H1 (cell line): ENCODE results near the gene CWF19L1. TPM values are rescaled to one million over a fixed set of nuclear protein-coding genes. Genes with fewer than 3 reads are reported as not detected.

Experiments used
- CTCF ChIA-PET: fragments of 300-600 bp; sonication (Branson Sonifier 250); formaldehyde crosslinking; loops from one replicate; lab custom pipeline; 2021; ENCODE audit not compliant: partially characterized antibody; lab: Charles Lee
- POLR2A ChIA-PET: fragments of 300-600 bp; sonication (Branson Sonifier 250); formaldehyde crosslinking; loops from one replicate; lab custom pipeline; 2021; ENCODE audit warnings: inconsistent platforms; ENCODE audit not compliant: partially characterized antibody; lab: Charles Lee
- DNase-seq, 2 experiments: peaks; one replicate each; pipeline versions ENCODE4 v3.0.0 to v3.0.0-alpha.2; 2010 to 2022; ENCODE audit warnings: low spot score in 2 of 2, low read depth in 1 of 2, mixed read lengths in 1 of 2
- FAIRE-seq: peaks from 2 replicates; lab custom pipeline; 2011; peaks lifted over from hg19 to GRCh38; lab: Jason Lieb, UNC
- H2AFZ ChIP-seq: 2 replicates; pipeline ENCODE4 v1.8.1; 2012; ENCODE audit warnings: low read length, inconsistent platforms
- H2AK5ac ChIP-seq: 2 replicates; pipeline ENCODE4 v1.6.1; 2013; ENCODE audit warnings: low read depth, low read length
- H2BK120ac ChIP-seq: replicated peaks from 2 replicates; pipeline ENCODE3; 2013; ENCODE audit warnings: low read depth, low read length, inconsistent platforms
- H2BK12ac ChIP-seq: 2 replicates; pipeline ENCODE4 v1.6.1; 2013; ENCODE audit warnings: low read depth, low read length
- H2BK15ac ChIP-seq: 2 replicates; pipeline ENCODE4 v1.6.1; 2013; ENCODE audit warnings: low read length
- H2BK20ac ChIP-seq: 2 replicates; pipeline ENCODE4 v1.6.1; 2013; ENCODE audit warnings: low read length
- H2BK5ac ChIP-seq: 2 replicates; pipeline ENCODE4 v1.6.1; 2013; ENCODE audit warnings: low read depth, low read length
- H3K14ac ChIP-seq: 2 replicates; pipeline ENCODE4 v1.6.1; 2013; ENCODE audit warnings: inconsistent platforms; ENCODE audit not compliant: insufficient read length
- H3K18ac ChIP-seq: 2 replicates; pipeline ENCODE4 v1.6.1; 2013; ENCODE audit warnings: low read length; ENCODE audit errors: extremely low read depth
- H3K23ac ChIP-seq: 2 replicates; pipeline ENCODE4 v1.6.1; 2013; ENCODE audit warnings: inconsistent platforms; ENCODE audit not compliant: insufficient read length
- H3K23me2 ChIP-seq: 2 replicates; pipeline ENCODE4 v1.6.1; 2013; ENCODE audit warnings: low read depth, low read length
- H3K27ac ChIP-seq: 2 replicates; pipeline ENCODE4 v1.6.1; 2011; ENCODE audit warnings: low read depth, low read length, inconsistent platforms
- H3K27me3 ChIP-seq, 4 experiments: replicated peaks in 1 of 4; 1 replicate in 1 of 4; 2 replicates in 3 of 4; pipeline versions ENCODE4 v1.6.1 to v1.8.1; 2011 to 2013; ENCODE audit warnings: low read length in 3 of 4, mild to moderate bottlenecking in 3 of 4, inconsistent platforms in 2 of 4, mixed read lengths in 2 of 4, moderate library complexity in 1 of 4; ENCODE audit not compliant: control insufficient read depth in 3 of 4, insufficient read depth in 3 of 4; ENCODE audit errors: extremely low read depth in 1 of 4
- H3K36me3 ChIP-seq, 4 experiments: 2 replicates each; pipeline versions ENCODE4 v1.6.1 to v1.8.1; 2011 to 2013; ENCODE audit warnings: mild to moderate bottlenecking in 4 of 4, low read length in 3 of 4, moderate library complexity in 2 of 4, control low read depth in 1 of 4, inconsistent platforms in 1 of 4; ENCODE audit not compliant: insufficient read depth in 4 of 4, control insufficient read depth in 2 of 4
- H3K4ac ChIP-seq: replicated peaks from 2 replicates; pipeline ENCODE3; 2013; ENCODE audit warnings: low read length, low read depth, mixed read lengths, inconsistent platforms; ENCODE audit not compliant: insufficient read length
- H3K4me1 ChIP-seq, 4 experiments: replicated peaks in 1 of 4; 1 replicate in 1 of 4; 2 replicates in 3 of 4; pipeline versions ENCODE4 v1.6.1 to v1.8.1; 2011 to 2013; ENCODE audit warnings: low read length in 3 of 4, inconsistent platforms in 2 of 4, mixed read lengths in 1 of 4; ENCODE audit not compliant: insufficient read depth in 4 of 4, control insufficient read depth in 3 of 4
- H3K4me2 ChIP-seq, 2 experiments: 2 replicates each; pipeline versions ENCODE4 v1.6.1 to v1.8.1; 2011 to 2013; ENCODE audit warnings: low read depth in 2 of 2, low read length in 2 of 2, control low read depth in 1 of 2, inconsistent platforms in 1 of 2, mild to moderate bottlenecking in 1 of 2; ENCODE audit not compliant: insufficient read depth in 1 of 2
- H3K4me3 ChIP-seq, 4 experiments: fragments of 200-600, 300-600 bp in 1 of 4; sonication (generic), shearing (Covaris generic), sonication (Bioruptor Twin) in 1 of 4; 2 replicates each; pipeline versions ENCODE4 v1.5.1 to v1.8.1; 2011 to 2016; ENCODE audit warnings: low read length in 4 of 4, low read depth in 3 of 4, control low read depth in 2 of 4, inconsistent platforms in 2 of 4, mild to moderate bottlenecking in 2 of 4, mixed read lengths in 1 of 4, moderate library complexity in 1 of 4; ENCODE audit not compliant: insufficient read depth in 2 of 4; ENCODE audit errors: extremely low read depth in 1 of 4
- H3K56ac ChIP-seq: replicated peaks from 2 replicates; pipeline ENCODE3; 2013; ENCODE audit warnings: low read depth, mild to moderate bottlenecking, mixed read lengths, low read length, inconsistent platforms; ENCODE audit not compliant: insufficient read length
- H3K79me1 ChIP-seq: 2 replicates; pipeline ENCODE4 v1.6.1; 2013; ENCODE audit warnings: low read depth, low read length, control low read depth
- H3K79me2 ChIP-seq, 2 experiments: 2 replicates each; pipeline versions ENCODE4 v1.6.1 to v1.8.1; 2012 to 2013; ENCODE audit warnings: low read length in 2 of 2, mild to moderate bottlenecking in 2 of 2, inconsistent platforms in 1 of 2; ENCODE audit not compliant: insufficient read depth in 2 of 2, control insufficient read depth in 1 of 2
- H3K9ac ChIP-seq, 4 experiments: replicated peaks in 1 of 4; 1 replicate in 1 of 4; 2 replicates in 3 of 4; pipeline versions ENCODE4 v1.6.1 to v1.8.1; 2011 to 2013; ENCODE audit warnings: low read depth in 3 of 4, low read length in 3 of 4, control low read depth in 2 of 4, mild to moderate bottlenecking in 2 of 4, moderate library complexity in 2 of 4, inconsistent platforms in 1 of 4; ENCODE audit errors: extremely low read depth in 1 of 4
- H3K9me3 ChIP-seq, 2 experiments: 2 replicates each; pipeline versions ENCODE4 v1.6.1 to v1.8.1; 2012 to 2013; ENCODE audit warnings: mild to moderate bottlenecking in 2 of 2, moderate library complexity in 2 of 2, control low read depth in 1 of 2, inconsistent platforms in 1 of 2, low read depth in 1 of 2, low read length in 1 of 2, mixed read lengths in 1 of 2; ENCODE audit not compliant: insufficient read depth in 2 of 2
- H4K20me1 ChIP-seq, 2 experiments: replicated peaks in 1 of 2; 2 replicates each; pipeline versions ENCODE3 to v1.8.1; 2011 to 2013; ENCODE audit warnings: inconsistent platforms in 2 of 2, low read length in 2 of 2, mild to moderate bottlenecking in 1 of 2; ENCODE audit not compliant: insufficient read depth in 2 of 2, control insufficient read depth in 1 of 2
- H4K5ac ChIP-seq: 2 replicates; pipeline ENCODE4 v1.6.1; 2013; ENCODE audit warnings: low read length, low read depth, mixed read lengths, inconsistent platforms; ENCODE audit not compliant: insufficient read length
- H4K8ac ChIP-seq: 2 replicates; pipeline ENCODE4 v1.8.0; 2013; ENCODE audit warnings: mild to moderate bottlenecking, moderate library complexity, low read length, inconsistent platforms; ENCODE audit not compliant: insufficient read depth; ENCODE audit errors: extremely low read depth
- H4K91ac ChIP-seq: replicated peaks from 2 replicates; pipeline ENCODE3; 2013; ENCODE audit warnings: low read length, mixed read lengths, inconsistent platforms; ENCODE audit not compliant: insufficient read length
- BACH1 ChIP-seq: IDR thresholded peaks from 2 replicates; pipeline ENCODE4 v1.6.1; 2012; ENCODE audit warnings: low read length, improper control_type of control experiment
- BRCA1 ChIP-seq: IDR thresholded peaks from 2 replicates; pipeline ENCODE4 v1.6.1; 2012; ENCODE audit warnings: low read depth, low read length, improper control_type of control experiment
- CEBPB ChIP-seq: IDR thresholded peaks from 2 replicates; pipeline ENCODE4 v1.6.1; 2012; ENCODE audit warnings: low read depth, low read length
- SIRT6 ChIP-seq: IDR thresholded peaks from one replicate; pipeline ENCODE4 v1.7.1; 2012; ENCODE audit warnings: low read length, inconsistent platforms
- SP4 ChIP-seq: IDR thresholded peaks from 2 replicates; pipeline ENCODE4 v1.6.1; 2012; ENCODE audit warnings: low read length, inconsistent platforms
- TAF7 ChIP-seq: optimal IDR thresholded peaks from 2 replicates; pipeline ENCODE3; 2011; ENCODE audit warnings: low read depth, mild to moderate bottlenecking, inconsistent platforms, low read length, moderate library complexity, borderline replicate concordance
- TBP ChIP-seq: IDR thresholded peaks from 2 replicates; pipeline ENCODE4 v1.6.1; 2011; ENCODE audit warnings: low read depth, low read length, improper control_type of control experiment
- USF2 ChIP-seq: IDR thresholded peaks from 2 replicates; pipeline ENCODE4 v1.6.1; 2011; ENCODE audit warnings: low read length, improper control_type of control experiment
- WGBS, 2 experiments: shearing (Covaris generic) in 1 of 2; methylation state at CpG; one replicate each; pipeline versions ENCODE4 v1.1.6 to v1.1.7; 2013 to 2015; ENCODE audit warnings: low lambda C conversion rate in 2 of 2, mixed read lengths in 2 of 2, inconsistent platforms in 1 of 2, low coverage in 1 of 2, missing lambda C conversion rate in 1 of 2; ENCODE audit not compliant: insufficient replicate concordance in 2 of 2, insufficient coverage in 1 of 2, insufficient read length in 1 of 2; ENCODE audit errors: extremely low coverage in 1 of 2, missing lambda C conversion rate in 1 of 2; 5-methylcytosine and 5-hydroxymethylcytosine counted together
- polyA plus RNA-seq, 7 experiments: library from polyadenylated mRNA; depleted of rRNA in 3 of 7; stranded (reverse) in 5 of 7; unstranded in 2 of 7; fragments of >200 nt in 5 of 7; fragments of 200-250 nt in 2 of 7; gene quantifications; 1 replicate in 5 of 7; 2 replicates in 1 of 7; 4 replicates in 1 of 7; pipeline versions ENCODE4 v1.2.1 to v1.2.3, GENCODE V29; 2011 to 2013; ENCODE audit warnings: missing spikeins in 2 of 7, mixed read lengths in 2 of 7
- total RNA-seq: library from RNA; stranded (reverse); fragmentation: NEBNext Ultra II Directional; extraction: Animal tissue kit (Norgen Biotek cat#: 25700); gene quantifications from 2 replicates; pipeline ENCODE4 v1.2.1, GENCODE V29; 2021

Gene CWF19L1
- total and polyA plus RNA-seq, 2 of the 8 experiments (the other 6 are each of a cell fraction or from before 2014, with no cell fraction given), result 11.1 to 29.9 TPM

GRCh38 chr10:100238429-100238828, 29.0 kb downstream of the CWF19L1 start:
- no peak overlapping the region for H2BK12ac ChIP-seq
- CTCF ChIA-PET, result interaction anchor here (2.0 kb wide), 1 partner anchor 11 kb away, joined by 6 read pairs; no protein-coding TSS in a partner anchor
- no peak overlapping the region for H2BK15ac ChIP-seq
- 88% methylated on average over 7 of the region's 7 CpGs; no CpG with 5 or more reads in 1 of the 2 experiments for WGBS, 2 experiments
- FAIRE-seq (no peak), DNase-seq (no peak)
- POLR2A ChIA-PET, result interaction anchor here (1.6 kb wide), 1 partner anchor 10 kb away, joined by 3 read pairs; no protein-coding TSS in a partner anchor
- peaks cover 0 to 2% of the 10 kb centered on the region in 2 experiments for H4K20me1 ChIP-seq
- H3K9ac ChIP-seq, result no peak overlapping the region
- no peak overlapping the region for H3K56ac ChIP-seq
- no peak overlapping the region for H2AK5ac ChIP-seq
- H3K4me1 ChIP-seq, result no peaks in the 10 kb centered on the region
- H3K23me2 ChIP-seq, result no peaks in the 10 kb centered on the region
- no peak overlapping the region for H2BK20ac ChIP-seq
- no peak overlapping the region for H3K27ac ChIP-seq
- peaks cover 6 to 49% (median 38%) of the 10 kb centered on the region in 4 experiments for H3K36me3 ChIP-seq
- no peaks in the 10 kb centered on the region for H3K9me3 ChIP-seq
- no peak overlapping the region for H2BK120ac ChIP-seq
- H3K79me1 ChIP-seq, result no peaks in the 10 kb centered on the region
- no peak overlapping the region for H2BK5ac ChIP-seq
- no peak overlapping the region for H4K8ac ChIP-seq
- H3K18ac ChIP-seq, result no peak overlapping the region
- H3K14ac ChIP-seq, result no peak overlapping the region
- H3K4me2 ChIP-seq, result no peak overlapping the region
- H3K4me3 ChIP-seq, result no peak overlapping the region
- H4K91ac ChIP-seq, result no peak overlapping the region
- H3K23ac ChIP-seq, result no peak overlapping the region
- no peak overlapping the region for H4K5ac ChIP-seq
- no peak overlapping the region for H2AFZ ChIP-seq
- H3K79me2 ChIP-seq, result no peaks in the 10 kb centered on the region
- H3K4ac ChIP-seq, result no peak overlapping the region
- no peaks in the 10 kb centered on the region for H3K27me3 ChIP-seq
- no peak for TF ChIP-seq BRCA1
- no peak for TF ChIP-seq SIRT6
- TF ChIP-seq CEBPB, result no peak
- no peak for TF ChIP-seq TAF7
- no peak for TF ChIP-seq SP4
- TF ChIP-seq BACH1, result no peak
- no peak for TF ChIP-seq USF2
- TF ChIP-seq TBP, result no peak
